HG03460 (cell line): ENCODE data around the gene EZR.
"Not testable (repeated sequence)": the region's sequence is repeated elsewhere in the genome, so short reads cannot be mapped to it uniquely, and the experiment has no call there.

Experiments
- ATAC-seq: cut with Tn5 transposase; IDR thresholded peaks from one replicate; pipeline ENCODE4 v1.9.1; 2021; ENCODE audit not compliant: unreplicated experiment

Gene EZR

GRCh38 chr6:158799051-158799792 is 19.9 kb downstream of the EZR start:
- ATAC-seq: no peak

GRCh38 chr6:158798311-158798710 is 20.9 kb downstream of the EZR start:
- no peak for ATAC-seq

GRCh38 chr6:158797331-158798310 is 21.5 kb downstream of the EZR start:
- ATAC-seq: no peak

GRCh38 chr6:158796353-158796752 is 22.8 kb downstream of the EZR start:
- no peak for ATAC-seq

- ATAC-seq: no peak
These were observed 23.7 kb downstream of the EZR start for GRCh38 chr6:158795516-158795915.

- ATAC-seq: peak; percentile 64
These were observed 25.7 kb downstream of the EZR start for GRCh38 chr6:158793432-158793831.

GRCh38 chr6:158792505-158792904 is 26.7 kb downstream of the EZR start:
- ATAC-seq: not testable (repeated sequence)

GRCh38 chr6:158791274-158791855 is 27.8 kb downstream of the EZR start:
- ATAC-seq: no peak

GRCh38 chr6:158789115-158789917 is 29.9 kb downstream of the EZR start:
- ATAC-seq: peak; percentile 49

GRCh38 chr6:158787395-158787794 is 31.8 kb downstream of the EZR start:
- no peak for ATAC-seq

GRCh38 chr6:158786645-158787304 is 32.4 kb downstream of the EZR start:
- ATAC-seq: no peak

- no peak for ATAC-seq
These were observed 34.1 kb downstream of the EZR start for GRCh38 chr6:158785036-158785435.

- ATAC-seq: no peak
These were observed 34.7 kb downstream of the EZR start for GRCh38 chr6:158784505-158784904.

GRCh38 chr6:158783851-158784250 is 35.3 kb downstream of the EZR start:
- ATAC-seq: no peak

- ATAC-seq: no peak
These were observed 36.1 kb downstream of the EZR start for GRCh38 chr6:158783167-158783450.

GRCh38 chr6:158782432-158783166 is 36.6 kb downstream of the EZR start:
- no peak for ATAC-seq

GRCh38 chr6:158781692-158782373 is 37.3 kb downstream of the EZR start:
- no peak for ATAC-seq

- ATAC-seq: no peak
These were observed 38.0 kb downstream of the EZR start for GRCh38 chr6:158780988-158781691.
